Activated CD4-positive, alpha-beta T cell treated with anti-CD3 and anti-CD28 coated beads for 36 hours (primary cell): ENCODE data around the gene HOXA3. TPM values are rescaled to one million over a fixed set of nuclear protein-coding genes. Genes with fewer than 3 reads are reported as not detected.

Experiments used
- ATAC-seq: fragments of 200-7000 bp; cut with Tn5 transposase; one replicate; pipeline ENCODE4 v1.10.0; 2021; ENCODE audit warnings: mild to moderate bottlenecking, moderate library complexity
- CTCF ChIA-PET: fragments of 350-600 bp; sonication (Branson Sonifier 250); formaldehyde crosslinking; loops from one replicate; lab custom pipeline; 2021; ENCODE audit warnings: antibody characterized with exemption; lab: Charles Lee
- POLR2A ChIA-PET: fragments of 350-600 bp; sonication (Branson Sonifier 250); formaldehyde crosslinking; loops from one replicate; lab custom pipeline; 2021; ENCODE audit warnings: antibody characterized with exemption, inconsistent platforms; lab: Charles Lee
- DNase-seq: peaks from one replicate; pipeline ENCODE4 v3.0.0-alpha.2; 2020
- H3K27ac Mint-ChIP-seq: one replicate; pipeline ENCODE4 v1.8.0; 2021; ENCODE audit warnings: mixed read lengths
- H3K27me3 Mint-ChIP-seq: one replicate; pipeline ENCODE4 v1.8.0; 2021; ENCODE audit warnings: mixed read lengths
- H3K36me3 Mint-ChIP-seq: one replicate; pipeline ENCODE4 v1.8.0; 2021; ENCODE audit warnings: low read depth, mixed read lengths
- H3K4me1 Mint-ChIP-seq: one replicate; pipeline ENCODE4 v1.8.0; 2021; ENCODE audit warnings: mixed read lengths
- H3K4me3 Mint-ChIP-seq: one replicate; pipeline ENCODE4 v1.8.0; 2021; ENCODE audit warnings: mild to moderate bottlenecking, moderate library complexity, mixed read lengths
- H3K9me3 Mint-ChIP-seq: one replicate; pipeline ENCODE4 v1.8.0; 2021; ENCODE audit warnings: low read depth, mixed read lengths
- intact Hi-C, 2 experiments: fragments of 100-400 bp; cut with DNase I in 1 of 2; cut with micrococcal nuclease in 1 of 2; formaldehyde crosslinking; loops; one replicate each; pipeline versions ENCODE4 v1.14.2 to v1.15.1; 2022 to 2024; cut with DNase I, micrococcal nuclease
- total RNA-seq, 2 experiments: library from RNA; stranded (reverse); gene quantifications; one replicate each; pipeline ENCODE4 v1.2.3, GENCODE V29; 2021

The HOXA3 gene
- total RNA-seq, 2 experiments from 2014 or later: not detected

- Mint-ChIP-seq H3K27me3 (peaks cover 79% of the 10 kb centered on the region), H3K36me3 (no peaks in the 10 kb centered on the region), H3K27ac (peak overlapping the region; percentile 11), H3K4me1 (peaks cover 44% of the 10 kb centered on the region), H3K9me3 (no peaks in the 10 kb centered on the region), H3K4me3 (peak overlapping the region; percentile 44)
- CTCF ChIA-PET: interaction anchor here (0.6 to 1.7 kb wide), 8 partner anchors 9 to 865 kb away, joined by 3 to 6 read pairs (median 4); partner anchors contain the start of gene EVX1
- intact Hi-C loops: loop anchor here (5.0 kb wide), 1 partner anchor 36 kb away; the partner anchor contains the start of gene HOXA3 (in 2 of the 2)
- ATAC-seq (peak; percentile 22), DNase-seq (no peak)
- POLR2A ChIA-PET: interaction anchor here (1.2 kb wide), 1 partner anchor 58 kb away, joined by 5 read pairs; no protein-coding TSS in a partner anchor
Observed at GRCh38 chr7:27188386-27189294, 36.3 kb upstream of the HOXA3 start.

GRCh38 chr7:27187475-27188385 lies 35.3 kb upstream of the HOXA3 start:
- Mint-ChIP-seq H3K27me3 (peaks cover 76% of the 10 kb centered on the region), H3K9me3 (no peaks in the 10 kb centered on the region), H3K4me3 (peak overlapping the region; percentile 44), H3K27ac (no peak overlapping the region), H3K4me1 (peaks cover 41% of the 10 kb centered on the region), H3K36me3 (no peaks in the 10 kb centered on the region)
- no peak for ATAC-seq
- ChIA-PET CTCF (interaction anchor here (0.6 to 3.2 kb wide), 12 partner anchors 7 to 864 kb away, joined by 3 to 22 read pairs (median 3); partner anchors contain the start of genes EVX1 and HOXA13), POLR2A (interaction anchor here (1.2 kb wide), 1 partner anchor 59 kb away, joined by 5 read pairs; no protein-coding TSS in a partner anchor)
- intact Hi-C loops: loop anchor here (2.0 to 5.0 kb wide), 2 partner anchors 13 to 35 kb away; partner anchors contain the start of genes HOXA3 (in 2 of the 2) and HOXA13 (in 1 of the 2)
- no peak for DNase-seq

GRCh38 chr7:27186668-27187474 lies 34.5 kb upstream of the HOXA3 start:
- Mint-ChIP-seq H3K4me3 (no peak overlapping the region), H3K27ac (no peak overlapping the region), H3K9me3 (no peaks in the 10 kb centered on the region), H3K36me3 (no peaks in the 10 kb centered on the region), H3K4me1 (peaks cover 37% of the 10 kb centered on the region), H3K27me3 (peaks cover 75% of the 10 kb centered on the region)
- intact Hi-C loops: loop anchor here (2.0 to 5.0 kb wide), 2 partner anchors 14 to 35 kb away; partner anchors contain the start of genes HOXA3 (in 2 of the 2) and HOXA13 (in 1 of the 2)
- ChIA-PET CTCF (interaction anchor here (0.6 to 3.2 kb wide), 9 partner anchors 8 to 1231 kb away, joined by 3 to 22 read pairs (median 3); partner anchors contain the start of genes EVX1 and HOXA13), POLR2A (interaction anchor here (1.2 kb wide), 1 partner anchor 60 kb away, joined by 5 read pairs; no protein-coding TSS in a partner anchor)
- DNase-seq: no peak
- no peak for ATAC-seq

GRCh38 chr7:27185854-27186667 lies 33.7 kb upstream of the HOXA3 start:
- Mint-ChIP-seq H3K27ac (no peak overlapping the region), H3K36me3 (no peaks in the 10 kb centered on the region), H3K4me1 (peaks cover 37% of the 10 kb centered on the region), H3K27me3 (peaks cover 72% of the 10 kb centered on the region), H3K9me3 (no peaks in the 10 kb centered on the region), H3K4me3 (peak overlapping the region; percentile 69)
- no peak for ATAC-seq
- POLR2A ChIA-PET: interaction anchor here (0.7 kb wide), 1 partner anchor 137 kb away, joined by 3 read pairs; no protein-coding TSS in a partner anchor
- DNase-seq: no peak
- CTCF ChIA-PET: interaction anchor here (0.5 to 3.2 kb wide), 7 partner anchors 9 to 1230 kb away, joined by 3 to 22 read pairs (median 3); no protein-coding TSS in a partner anchor
- intact Hi-C loops: loop anchor here (2.0 to 5.0 kb wide), 3 partner anchors 15 to 34 kb away; partner anchors contain the start of genes HOXA3 (in 2 of the 2) and HOXA13 (in 1 of the 2)

- Mint-ChIP-seq H3K4me3 (peak within 1 kb of the TSS; percentile 69), H3K27ac (peak within 1 kb of the TSS; percentile 6), H3K4me1 (peaks cover 37% of the 10 kb centered on the region), H3K27me3 (peaks cover 70% of the 10 kb centered on the region), H3K9me3 (no peaks in the 10 kb centered on the region), H3K36me3 (no peaks in the 10 kb centered on the region)
- intact Hi-C loops: loop anchor here (2.0 to 5.0 kb wide), 2 partner anchors 16 to 33 kb away; partner anchors contain the start of gene HOXA3 (in 2 of the 2)
- CTCF ChIA-PET: interaction anchor here (0.5 to 3.2 kb wide), 7 partner anchors 10 to 979 kb away, joined by 3 to 22 read pairs (median 3); no protein-coding TSS in a partner anchor
- POLR2A ChIA-PET: interaction anchor here (0.7 kb wide), 2 partner anchors 9 to 138 kb away, joined by 3 to 5 read pairs; no protein-coding TSS in a partner anchor
- ATAC-seq: no peak
- DNase-seq: no peak
Observed at GRCh38 chr7:27185013-27185853, 32.9 kb upstream of the HOXA3 start, which contains the start of gene HOXA11. HOXA11 (minus strand) TSS chr7:27185232; CDS start chr7:27185144, 88 bp downstream.

- peak overlapping the region; percentile 6 for H3K27ac Mint-ChIP-seq
- peaks cover 67% of the 10 kb centered on the region for H3K27me3 Mint-ChIP-seq
- POLR2A ChIA-PET: interaction anchor here (0.7 kb wide), 1 partner anchor 8 kb away, joined by 5 read pairs; no protein-coding TSS in a partner anchor
- peak overlapping the region; percentile 69 for H3K4me3 Mint-ChIP-seq
- no peaks in the 10 kb centered on the region for H3K36me3 Mint-ChIP-seq
- intact Hi-C loops: loop anchor here (1.0 to 5.0 kb wide), 3 partner anchors 16 to 32 kb away; partner anchors contain the start of gene HOXA3 (in 2 of the 2)
- no peaks in the 10 kb centered on the region for H3K9me3 Mint-ChIP-seq
- H3K4me1 Mint-ChIP-seq: peaks cover 41% of the 10 kb centered on the region
- CTCF ChIA-PET: interaction anchor here (0.5 to 1.8 kb wide), 8 partner anchors 11 to 896 kb away, joined by 3 to 11 read pairs (median 3); no protein-coding TSS in a partner anchor
- DNase-seq (no peak), ATAC-seq (peak; percentile 33)
Observed at GRCh38 chr7:27184337-27185012, 32.1 kb upstream of the HOXA3 start.

- ATAC-seq: no peak
- H3K27me3 Mint-ChIP-seq: peaks cover 71% of the 10 kb centered on the region
- DNase-seq: no peak
- intact Hi-C loops: loop anchor here (1.0 to 2.0 kb wide), 2 partner anchors 15 to 18 kb away; no protein-coding TSS in a partner anchor
- H3K36me3 Mint-ChIP-seq: no peaks in the 10 kb centered on the region
- H3K27ac Mint-ChIP-seq: no peak overlapping the region
- peaks cover 40% of the 10 kb centered on the region for H3K4me1 Mint-ChIP-seq
- CTCF ChIA-PET: interaction anchor here (0.5 to 1.8 kb wide), 5 partner anchors 12 to 1806 kb away, joined by 3 to 11 read pairs (median 3); no protein-coding TSS in a partner anchor
- no peaks in the 10 kb centered on the region for H3K9me3 Mint-ChIP-seq
- POLR2A ChIA-PET: no interaction called here
- H3K4me3 Mint-ChIP-seq: peak overlapping the region; percentile 69
Observed at GRCh38 chr7:27183682-27184336, 31.4 kb upstream of the HOXA3 start.
